Midbrain (tissue), 1 donor: ENCODE measurements around the gene RAD23B.

Experiments used
- DNase-seq: peaks from one replicate; lab custom pipeline; 2025; lab: John Stamatoyannopoulos, UW

The RAD23B gene

DNA sequence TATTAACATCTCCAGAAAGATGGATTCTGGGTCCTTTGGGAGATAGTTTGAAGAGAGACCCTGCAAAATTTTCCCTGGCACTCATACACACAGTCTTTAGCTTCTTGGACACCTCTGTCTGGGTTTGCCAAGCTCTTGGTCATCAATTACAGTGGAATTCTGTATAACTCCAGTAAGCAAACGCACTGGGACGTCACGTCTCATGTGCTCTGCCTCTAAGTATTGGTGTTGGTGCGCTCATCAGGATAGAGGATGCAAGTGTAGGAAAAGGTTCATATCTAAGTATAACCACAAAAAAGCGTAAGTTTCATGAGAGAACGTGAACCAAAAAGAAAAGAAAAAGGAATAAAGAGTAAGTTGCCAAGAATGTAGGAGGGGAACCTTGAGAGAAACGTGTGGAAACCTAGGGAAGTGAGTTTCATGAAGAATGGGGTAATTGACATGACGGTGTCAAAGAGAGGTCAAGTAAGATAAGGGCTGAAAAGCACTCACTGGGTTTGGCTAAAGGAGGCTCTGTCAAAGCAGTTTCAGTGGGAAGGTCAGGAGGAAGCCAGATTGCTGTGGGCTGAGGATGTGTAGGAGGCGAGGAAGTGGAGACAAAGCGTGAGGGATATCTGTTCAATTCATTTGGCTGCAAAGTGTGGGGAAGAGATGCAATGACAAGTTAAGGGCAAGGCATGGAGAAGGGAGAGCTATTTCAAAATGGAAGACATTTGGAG is 92.7 kb downstream of the RAD23B start:
- no peak for DNase-seq

DNA sequence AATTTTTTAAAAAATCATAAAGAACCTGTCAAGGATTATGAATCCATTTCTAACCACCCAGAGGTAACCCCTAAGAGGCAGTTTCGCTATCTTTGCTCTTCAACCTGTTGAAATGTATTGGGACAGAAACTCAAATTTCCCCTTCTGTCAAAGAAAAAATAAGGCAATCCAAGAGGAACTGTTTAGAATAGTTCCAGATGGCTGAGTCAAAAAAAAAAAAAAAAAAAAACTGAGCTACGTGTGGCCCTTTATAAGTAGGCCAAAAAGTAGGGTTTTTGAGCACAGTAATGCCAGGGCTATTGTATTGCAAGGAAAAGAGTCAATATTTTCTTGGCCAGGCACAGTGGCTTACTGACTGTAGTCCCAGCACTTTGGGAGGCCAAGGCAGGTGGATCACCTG is 94.9 kb downstream of the RAD23B start:
- DNase-seq, result no peak
